HEK293T (cell line): ENCODE data around the gene KCNK4.

Experiments
- CTCF ChIA-PET: fragments of 350-600 bp; formaldehyde crosslinking; extraction: SDS; loops from one replicate; lab custom pipeline; 2021; ENCODE audit warnings: antibody characterized with exemption, inconsistent platforms; lab: Yijun Ruan, JAX
- POLR2A ChIA-PET: fragments of 350-600 bp; formaldehyde crosslinking; extraction: SDS; loops from one replicate; lab custom pipeline; 2020; ENCODE audit warnings: antibody characterized with exemption, inconsistent platforms; lab: Yijun Ruan, JAX
- DNase-seq: peaks from one replicate; pipeline ENCODE4 v3.0.0; 2012; ENCODE audit warnings: mixed read lengths; ENCODE audit errors: extremely low spot score
- ARNT ChIP-seq: fragments of 450-650 bp; IDR thresholded peaks from 2 replicates; pipeline ENCODE4 v1.6.1; 2017; ENCODE audit warnings: mild to moderate bottlenecking
- BHLHE40 ChIP-seq: fragments of 450-650 bp; IDR thresholded peaks from 2 replicates; pipeline ENCODE4 v1.6.1; 2016; ENCODE audit warnings: mild to moderate bottlenecking, moderate library complexity, borderline replicate concordance
- CTBP1 ChIP-seq: fragments of 450-650 bp; IDR thresholded peaks from 2 replicates; pipeline ENCODE4 v1.6.1; 2016; ENCODE audit warnings: borderline replicate concordance
- ELF4 ChIP-seq: fragments of 450-650 bp; IDR thresholded peaks from 2 replicates; pipeline ENCODE4 v1.6.1; 2017; ENCODE audit warnings: antibody characterized with exemption
- FOXA1 ChIP-seq: fragments of 450-650 bp; IDR thresholded peaks from 2 replicates; pipeline ENCODE4 v1.6.1; 2016; ENCODE audit warnings: mild to moderate bottlenecking
- FOXK2 ChIP-seq: fragments of 450-650 bp; IDR thresholded peaks from 2 replicates; pipeline ENCODE4 v1.6.1; 2016; ENCODE audit warnings: mild to moderate bottlenecking
- FOXM1 ChIP-seq: fragments of 450-650 bp; IDR thresholded peaks from 2 replicates; pipeline ENCODE4 v1.6.1; 2017; ENCODE audit warnings: mild to moderate bottlenecking, borderline replicate concordance
- HDGF ChIP-seq: fragments of 450-650 bp; IDR thresholded peaks from 2 replicates; pipeline ENCODE4 v1.6.1; 2017; ENCODE audit warnings: antibody characterized with exemption, borderline replicate concordance
- L3MBTL2 ChIP-seq: fragments of 450-650 bp; conservative IDR thresholded peaks from 2 replicates; pipeline ENCODE4 v1.6.1; 2016; ENCODE audit warnings: mild to moderate bottlenecking
- LEF1 ChIP-seq: fragments of 450-650 bp; IDR thresholded peaks from 2 replicates; pipeline ENCODE4 v1.6.1; 2017; ENCODE audit warnings: mild to moderate bottlenecking, borderline replicate concordance
- NFRKB ChIP-seq: fragments of 450-650 bp; IDR thresholded peaks from 2 replicates; pipeline ENCODE4 v1.6.1; 2016; ENCODE audit warnings: mild to moderate bottlenecking, moderate library complexity
- SP1 ChIP-seq: fragments of 450-650 bp; IDR thresholded peaks from 2 replicates; pipeline ENCODE4 v1.6.1; 2017
- SUZ12 ChIP-seq: fragments of 450-650 bp; IDR thresholded peaks from 2 replicates; pipeline ENCODE4 v1.6.1; 2016; ENCODE audit warnings: mild to moderate bottlenecking
- TARDBP ChIP-seq: fragments of 450-650 bp; IDR thresholded peaks from 2 replicates; pipeline ENCODE4 v1.6.1; 2016
- ZNF384 ChIP-seq: fragments of 450-650 bp; IDR thresholded peaks from 2 replicates; pipeline ENCODE4 v1.6.1; 2016
- TF ChIP-seq, protein P1 (sequence below): fragments of 450-650 bp; IDR thresholded peaks from 2 replicates; pipeline ENCODE4 v1.6.1; 2016

KCNK4 gene

DNA sequence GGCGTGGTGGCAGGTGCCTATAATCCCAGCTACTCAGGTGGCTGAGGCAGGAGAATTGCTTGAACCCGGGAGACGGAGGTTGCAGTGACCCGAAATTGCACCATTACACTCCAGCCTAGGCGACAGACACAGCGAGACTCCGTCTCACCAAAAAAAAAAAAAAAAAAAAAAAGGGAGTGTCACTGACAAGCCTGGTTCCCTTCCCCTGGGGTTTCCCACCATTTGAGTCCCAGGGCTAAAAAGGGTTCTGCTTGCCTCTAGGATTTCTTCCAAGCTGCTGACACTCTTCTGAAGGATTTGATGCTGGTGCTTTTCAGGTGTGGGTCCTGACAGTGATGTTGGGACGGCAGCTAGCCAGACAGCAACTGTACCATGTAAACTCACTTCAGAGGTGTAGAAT, 47.6 kb downstream of the KCNK4 start:
- DNase-seq = no peak
- ChIA-PET POLR2A (interaction anchor here (1.2 to 1.4 kb wide), 3 partner anchors 21 to 68 kb away, joined by 3 to 4 read pairs (median 3); partner anchors contain the start of gene PRDX5), CTCF (interaction anchor here (1.0 to 1.1 kb wide), 2 partner anchors 34 to 38 kb away, joined by 3 to 4 read pairs; no protein-coding TSS in a partner anchor)
- TF ChIP-seq, protein P1, sequence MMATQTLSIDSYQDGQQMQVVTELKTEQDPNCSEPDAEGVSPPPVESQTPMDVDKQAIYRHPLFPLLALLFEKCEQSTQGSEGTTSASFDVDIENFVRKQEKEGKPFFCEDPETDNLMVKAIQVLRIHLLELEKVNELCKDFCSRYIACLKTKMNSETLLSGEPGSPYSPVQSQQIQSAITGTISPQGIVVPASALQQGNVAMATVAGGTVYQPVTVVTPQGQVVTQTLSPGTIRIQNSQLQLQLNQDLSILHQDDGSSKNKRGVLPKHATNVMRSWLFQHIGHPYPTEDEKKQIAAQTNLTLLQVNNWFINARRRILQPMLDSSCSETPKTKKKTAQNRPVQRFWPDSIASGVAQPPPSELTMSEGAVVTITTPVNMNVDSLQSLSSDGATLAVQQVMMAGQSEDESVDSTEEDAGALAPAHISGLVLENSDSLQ = no peak
- TF ChIP-seq FOXA1 (no peak), CTBP1 (no peak), HDGF (no peak), BHLHE40 (no peak), LEF1 (no peak), ELF4 (no peak), ZNF384 (no peak), NFRKB (no peak), L3MBTL2 (no peak), SUZ12 (no peak)

DNA sequence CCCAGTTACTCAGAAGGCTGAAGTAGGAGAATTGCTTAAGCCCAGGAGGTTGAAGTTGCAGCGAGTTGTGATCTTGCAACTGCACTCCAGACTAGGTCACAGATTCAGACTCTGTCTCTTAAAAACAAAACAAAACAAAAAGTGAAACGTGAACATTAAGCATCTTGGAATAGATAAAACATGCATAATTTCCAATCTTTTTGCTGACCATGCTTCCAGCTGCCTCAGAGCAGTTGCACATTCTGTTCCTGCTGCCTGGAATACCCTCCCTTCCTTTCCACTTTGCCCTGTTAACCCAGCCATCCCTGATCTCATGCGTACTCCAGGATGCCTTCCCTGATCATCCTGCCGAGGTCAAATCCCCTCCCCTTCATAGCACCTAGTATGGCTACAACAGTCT, 48.2 kb downstream of the KCNK4 start:
- no peak for DNase-seq
- TF ChIP-seq ELF4 (no peak), NFRKB (no peak), SP1 (no peak), L3MBTL2 (no peak), BHLHE40 (no peak), HDGF (no peak), SUZ12 (no peak), LEF1 (no peak), TARDBP (no peak), FOXA1 (no peak), ZNF384 (no peak), FOXM1 (no peak), CTBP1 (no peak), ARNT (no peak), FOXK2 (no peak)
- TF ChIP-seq, protein P1 = no peak
- POLR2A ChIA-PET = interaction anchor here (1.4 kb wide), 2 partner anchors 22 to 35 kb away, joined by 3 to 4 read pairs; partner anchors contain the start of gene PRDX5
- CTCF ChIA-PET = no interaction called here

DNA sequence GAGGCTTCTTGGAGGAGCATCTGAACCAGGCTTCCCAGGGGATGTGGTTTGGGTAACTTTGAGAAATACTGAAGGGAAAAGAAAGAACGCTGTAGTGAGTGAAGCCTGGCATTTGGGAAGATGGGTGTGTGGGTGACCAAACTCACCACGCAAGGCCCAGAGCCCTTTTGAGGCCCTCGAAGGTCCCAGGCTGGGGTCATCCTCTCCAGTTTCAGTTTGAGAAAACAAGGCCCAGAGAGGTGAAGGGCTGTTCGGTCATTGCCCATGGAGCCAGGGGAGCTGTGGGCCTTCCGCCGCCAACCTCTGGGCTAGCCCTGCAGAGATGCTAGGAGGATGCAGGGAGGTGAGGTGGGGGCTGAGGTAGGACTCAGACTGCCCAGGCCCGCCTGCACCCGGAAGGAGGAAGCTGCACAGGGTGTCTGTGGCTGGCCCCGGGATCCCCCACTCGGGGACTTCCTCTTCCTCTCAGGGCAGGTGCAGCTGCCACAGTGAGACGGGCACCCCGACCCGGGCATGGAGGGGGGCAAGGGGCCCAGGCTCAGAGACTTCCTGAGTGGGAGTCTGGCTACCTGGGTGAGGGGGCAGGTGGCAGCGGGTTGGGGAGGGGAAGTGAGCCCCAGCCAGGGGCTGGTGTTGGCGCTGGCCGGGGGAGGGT, 48.8 kb downstream of the KCNK4 start, which contains the start of gene CCDC88B:
CCDC88B (plus strand) TSS at position 451 of the 655 bp plus-strand sequence; CDS start at position 514, 63 bp downstream.
- ChIA-PET POLR2A (interaction anchor here (1.4 kb wide), 1 partner anchor 22 kb away, joined by 4 read pairs; the partner anchor contains the start of gene PRDX5), CTCF (interaction anchor here (1.2 to 4.3 kb wide), 3 partner anchors 8 to 22 kb away, joined by 4 to 33 read pairs (median 7); partner anchors contain the start of genes PRDX5 and TRMT112)
- TF ChIP-seq HDGF = no peak
- no peak for TF ChIP-seq SUZ12
- TF ChIP-seq NFRKB = no peak
- TF ChIP-seq ELF4 = no peak
- TF ChIP-seq ARNT = no peak
- no peak for TF ChIP-seq BHLHE40
- no peak for TF ChIP-seq ZNF384
- TF ChIP-seq, protein P1 = no peak
- no peak for TF ChIP-seq FOXK2
- TF ChIP-seq FOXA1 = no peak
- TF ChIP-seq LEF1 = no peak
- DNase-seq = no peak

DNA sequence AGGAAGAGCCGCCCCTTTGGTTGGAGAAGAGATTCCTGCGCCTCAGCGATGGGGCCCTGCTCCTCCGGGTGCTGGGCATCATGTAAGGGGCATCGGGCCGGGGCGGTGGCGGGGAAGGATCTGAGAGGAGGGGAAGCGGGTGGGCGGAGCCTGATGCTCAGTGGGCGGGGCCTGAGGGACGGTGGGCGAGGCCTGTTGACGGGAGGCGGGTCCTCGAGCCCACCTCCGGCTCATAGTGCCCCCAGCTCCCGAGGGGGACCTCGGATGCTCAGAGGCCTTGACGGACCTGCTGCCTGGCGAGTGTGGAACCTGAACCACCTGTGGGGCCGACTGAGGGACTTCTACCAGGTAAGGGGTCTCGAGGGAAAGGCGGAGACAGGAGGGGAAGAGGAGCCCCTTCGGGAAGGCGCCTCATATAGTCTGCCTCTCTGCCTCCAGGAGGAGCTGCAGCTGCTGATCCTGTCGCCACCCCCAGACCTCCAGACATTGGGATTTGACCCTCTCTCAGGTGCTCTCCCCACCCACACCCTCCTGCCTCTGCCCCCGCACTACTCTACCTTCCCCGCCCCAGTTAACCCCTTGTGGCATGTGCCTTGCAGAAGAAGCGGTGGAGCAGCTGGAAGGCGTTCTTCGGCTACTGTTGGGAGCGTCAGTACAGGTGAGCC, 49.7 kb downstream of the KCNK4 start:
- ChIA-PET POLR2A (interaction anchor here (0.6 to 6.3 kb wide), 4 partner anchors 17 to 1008 kb away, joined by 3 to 46 read pairs (median 6); partner anchors contain the start of genes BAD, GPR137, PRDX5 and TRMT112), CTCF (interaction anchor here (1.2 to 4.3 kb wide), 3 partner anchors 9 to 23 kb away, joined by 4 to 33 read pairs (median 7); partner anchors contain the start of genes PRDX5 and TRMT112)
- peak; percentile 82 for DNase-seq

DNA sequence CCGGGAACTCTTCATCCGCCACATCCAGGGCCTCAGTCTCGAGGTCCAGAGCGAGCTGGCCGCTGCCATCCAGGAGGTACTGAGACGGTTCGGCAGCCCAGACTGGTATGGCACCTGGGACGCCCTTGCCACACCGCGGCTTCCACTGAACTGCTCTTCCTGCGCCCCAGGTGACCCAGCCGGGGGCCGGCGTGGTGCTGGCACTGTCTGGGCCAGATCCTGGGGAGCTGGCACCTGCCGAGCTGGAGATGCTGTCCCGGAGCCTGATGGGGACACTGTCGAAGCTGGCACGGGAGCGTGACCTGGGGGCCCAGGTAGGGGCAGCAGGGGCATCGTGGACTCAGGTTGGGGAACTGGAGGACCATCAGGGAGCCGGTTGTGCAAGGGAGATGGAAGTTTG, 50.3 kb downstream of the KCNK4 start:
- ChIA-PET CTCF (interaction anchor here (0.6 to 4.3 kb wide), 4 partner anchors 14 to 139 kb away, joined by 3 to 33 read pairs (median 6); partner anchors contain the start of genes PRDX5 and TRMT112), POLR2A (interaction anchor here (0.6 to 6.3 kb wide), 5 partner anchors 12 to 1008 kb away, joined by 3 to 46 read pairs (median 5); partner anchors contain the start of genes BAD, GPR137, PRDX5 and TRMT112)
- no peak for TF ChIP-seq ARNT
- DNase-seq = no peak

More for the DNA sequence above, 49.7 kb downstream of the KCNK4 start:
- no peak for TF ChIP-seq LEF1
- TF ChIP-seq ELF4 = no peak
- TF ChIP-seq L3MBTL2 = no peak
- TF ChIP-seq NFRKB = no peak
- TF ChIP-seq CTBP1 = no peak
- no peak for TF ChIP-seq FOXA1
- TF ChIP-seq SUZ12 = no peak
- TF ChIP-seq HDGF = no peak
